HG03280 (cell line): Measurements from ENCODE around the gene HGF.
A peak's percentile ranks its signal among the peaks of the same experiment; 100 is the strongest.

ENCODE experiments used
- ATAC-seq: cut with Tn5 transposase; IDR thresholded peaks from one replicate; pipeline ENCODE4 v1.9.1; 2021; ENCODE audit warnings: mild to moderate bottlenecking, moderate library complexity; ENCODE audit not compliant: unreplicated experiment

Gene HGF

GRCh38 chr7:81687062-81687461, 82.8 kb downstream of the HGF start:
- no peak for ATAC-seq

- no peak for ATAC-seq
These were observed 84.5 kb downstream of the HGF start for GRCh38 chr7:81685270-81685868.

GRCh38 chr7:81684514-81685269, 85.2 kb downstream of the HGF start:
- ATAC-seq: peak; percentile 92

GRCh38 chr7:81684033-81684432, 85.8 kb downstream of the HGF start:
- ATAC-seq: no peak

GRCh38 chr7:81682873-81683272, 87.0 kb downstream of the HGF start:
- no peak for ATAC-seq

GRCh38 chr7:81680120-81680519, 89.7 kb downstream of the HGF start:
- no peak for ATAC-seq

- ATAC-seq: no peak
These were observed 93.0 kb downstream of the HGF start for GRCh38 chr7:81676813-81677212.

GRCh38 chr7:81676105-81676811, 93.6 kb downstream of the HGF start:
- ATAC-seq: no peak

GRCh38 chr7:81674431-81674830, 95.4 kb downstream of the HGF start:
- ATAC-seq: no peak

GRCh38 chr7:81672872-81673271, 97.0 kb downstream of the HGF start:
- no peak for ATAC-seq

- ATAC-seq: no peak
These were observed 100.3 kb downstream of the HGF start for GRCh38 chr7:81669476-81670105.

GRCh38 chr7:81666209-81666608, 103.6 kb downstream of the HGF start:
- ATAC-seq: no peak

- ATAC-seq: no peak
These were observed 104.6 kb downstream of the HGF start for GRCh38 chr7:81665236-81665635.

GRCh38 chr7:81664304-81664703, 105.5 kb downstream of the HGF start:
- no peak for ATAC-seq

- no peak for ATAC-seq
These were observed 107.3 kb downstream of the HGF start for GRCh38 chr7:81662531-81662930.

GRCh38 chr7:81659697-81660395, 110.0 kb downstream of the HGF start:
- ATAC-seq: no peak

GRCh38 chr7:81657551-81657950, 112.3 kb downstream of the HGF start:
- no peak for ATAC-seq

GRCh38 chr7:81655271-81655670, 114.6 kb downstream of the HGF start:
- ATAC-seq: no peak

- no peak for ATAC-seq
These were observed 117.6 kb downstream of the HGF start for GRCh38 chr7:81652225-81652624.
